H1 (cell line): Measurements from ENCODE around the gene ATP6V1G1.

Experiments
- CHD2 ChIP-seq: IDR thresholded peaks from 2 replicates; pipeline ENCODE4 v1.6.1; 2012; ENCODE audit warnings: low read length, improper control_type of control experiment
- CTCF ChIP-seq, 3 experiments: IDR thresholded peaks; 1 replicate in 2 of 3; 2 replicates in 1 of 3; pipeline versions ENCODE4 v1.5.1 to v1.6.1; 2011; ENCODE audit warnings: low read length in 3 of 3, mild to moderate bottlenecking in 3 of 3, inconsistent platforms in 2 of 3, low read depth in 1 of 3, moderate library complexity in 1 of 3; ENCODE audit not compliant: insufficient read depth in 1 of 3; ENCODE audit errors: control extremely low read depth in 1 of 3
- E2F6 ChIP-seq: IDR thresholded peaks from 2 replicates; pipeline ENCODE4 v1.6.1; 2012; ENCODE audit warnings: inconsistent platforms
- EP300 ChIP-seq, 2 experiments: IDR thresholded peaks; 1 replicate in 1 of 2; 2 replicates in 1 of 2; pipeline ENCODE4 v1.6.1; 2011 to 2012; ENCODE audit warnings: low read depth in 2 of 2, low read length in 2 of 2, mild to moderate bottlenecking in 2 of 2, borderline replicate concordance in 1 of 2, inconsistent platforms in 1 of 2, moderate library complexity in 1 of 2
- EZH2 ChIP-seq: fragments of 200-600 bp; sonication (generic); IDR thresholded peaks from 2 replicates; pipeline ENCODE4 v1.7.1; 2012; ENCODE audit warnings: low read depth, mild to moderate bottlenecking, moderate library complexity, low read length, inconsistent platforms; ENCODE audit not compliant: severe bottlenecking
- HDAC6 ChIP-seq: IDR thresholded peaks from one replicate; pipeline ENCODE4 v1.7.1; 2012; ENCODE audit warnings: low read depth, mild to moderate bottlenecking, inconsistent platforms, low read length, moderate library complexity
- JUN ChIP-seq: IDR thresholded peaks from 2 replicates; pipeline ENCODE4 v1.6.1; 2011; ENCODE audit warnings: low read depth, mild to moderate bottlenecking, improper control_type of control experiment, low read length
- MAFK ChIP-seq: IDR thresholded peaks from 2 replicates; pipeline ENCODE4 v1.6.1; 2012; ENCODE audit warnings: low read depth, mild to moderate bottlenecking, improper control_type of control experiment, low read length
- TF ChIP-seq, protein P1 (sequence below): IDR thresholded peaks from 2 replicates; pipeline ENCODE4 v1.6.1; 2012; ENCODE audit warnings: inconsistent platforms
- TF ChIP-seq, protein P2 (sequence below): IDR thresholded peaks from 2 replicates; pipeline ENCODE4 v1.6.1; 2011; ENCODE audit warnings: low read depth, mild to moderate bottlenecking, low read length; ENCODE audit not compliant: insufficient read depth

GRCh38 chr9:114559830-114560513 lies 27.6 kb upstream of the ATP6V1G1 start:
- TF ChIP-seq CTCF (IDR thresholded peaks at IDR 0.05; ENCODE audit: control extremely low read depth in 1 of 3, insufficient read depth in 1 of 3, low read depth in 1 of 3, low read length in 3 of 3) (no peak), MAFK (no peak), EZH2 (no peak), EP300 (IDR thresholded peaks at IDR 0.05; ENCODE audit: borderline replicate concordance in 1 of 2, low read depth in 2 of 2, low read length in 2 of 2) (no peak), E2F6 (no peak), CHD2 (no peak), HDAC6 (no peak), JUN (no peak)
- TF ChIP-seq, protein P1, sequence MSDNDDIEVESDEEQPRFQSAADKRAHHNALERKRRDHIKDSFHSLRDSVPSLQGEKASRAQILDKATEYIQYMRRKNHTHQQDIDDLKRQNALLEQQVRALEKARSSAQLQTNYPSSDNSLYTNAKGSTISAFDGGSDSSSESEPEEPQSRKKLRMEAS, result no peak
- TF ChIP-seq, protein P2, sequence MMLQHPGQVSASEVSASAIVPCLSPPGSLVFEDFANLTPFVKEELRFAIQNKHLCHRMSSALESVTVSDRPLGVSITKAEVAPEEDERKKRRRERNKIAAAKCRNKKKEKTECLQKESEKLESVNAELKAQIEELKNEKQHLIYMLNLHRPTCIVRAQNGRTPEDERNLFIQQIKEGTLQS, result no peak
